Activated CD4-positive, alpha-beta T cell treated with anti-CD3 and anti-CD28 coated beads, Interleukin-10, Interleukin-2, amounts not matched to agents 100 ng/mL and 50 ng/mL, durations not matched to agents 16 hours and 8 hours (primary cell): ENCODE data around the gene C9orf85.
A peak's percentile ranks its signal among the peaks of the same experiment; 100 is the strongest.

Experiments used
- DNase-seq: peaks from one replicate; pipeline ENCODE4 v3.0.0-alpha.2; 2020

C9orf85 gene

DNA sequence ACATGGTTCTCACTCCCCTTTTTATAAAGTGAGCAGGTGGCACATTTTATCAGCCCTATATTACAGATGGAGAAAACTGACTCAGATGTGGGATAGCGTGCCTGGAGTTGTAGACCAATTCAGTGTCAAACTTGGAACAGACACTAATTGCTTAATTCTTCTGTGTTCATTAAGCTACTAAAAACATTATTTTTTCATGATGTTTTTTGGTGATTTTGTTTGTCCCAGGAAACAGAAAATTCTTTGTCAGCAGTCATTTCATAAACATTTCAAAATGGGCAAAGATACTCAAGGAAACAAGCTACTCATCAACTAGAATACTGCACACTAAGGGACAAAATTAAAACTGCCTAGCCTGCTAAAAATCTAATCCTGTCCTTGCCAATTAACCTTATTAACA is 2.6 kb upstream of the C9orf85 start:
- no peak for DNase-seq

DNA sequence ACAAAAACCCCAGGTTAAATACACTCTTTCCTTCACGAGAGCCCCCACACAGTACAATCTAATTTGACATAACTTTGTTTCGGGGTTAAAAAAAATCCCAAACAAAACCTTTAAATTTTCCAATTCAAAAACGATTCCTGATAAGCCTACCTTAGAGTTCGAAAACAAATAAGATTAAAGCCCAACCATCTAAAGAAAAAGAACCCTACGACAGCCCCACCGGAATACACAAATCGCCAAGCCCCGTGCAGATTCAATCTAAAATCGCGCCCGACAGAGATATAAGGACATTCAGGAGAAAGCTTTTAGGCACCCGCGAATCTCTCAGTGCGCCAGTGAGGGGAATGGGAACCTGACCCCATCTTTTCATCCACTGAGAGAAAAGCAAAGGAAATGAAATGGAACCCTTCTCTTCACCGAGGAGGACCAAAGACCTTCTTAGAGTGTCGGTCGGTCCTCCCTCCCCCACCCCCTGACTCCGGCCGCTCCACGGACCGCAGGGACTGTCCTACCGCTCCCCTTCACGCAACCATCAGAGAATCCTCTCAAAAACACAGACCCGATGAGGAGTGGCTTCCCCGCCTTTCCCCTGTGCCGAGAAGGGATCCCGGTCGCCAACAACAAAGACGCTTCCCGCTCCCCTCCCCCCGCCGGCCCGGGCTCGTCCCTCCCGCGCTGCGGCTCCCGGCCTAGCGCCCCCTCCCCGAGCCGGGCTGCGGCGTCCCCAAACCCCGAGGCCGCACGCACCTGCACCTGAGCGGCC is 1.4 kb upstream of the C9orf85 start:
- DNase-seq, result peak; percentile 42

DNA sequence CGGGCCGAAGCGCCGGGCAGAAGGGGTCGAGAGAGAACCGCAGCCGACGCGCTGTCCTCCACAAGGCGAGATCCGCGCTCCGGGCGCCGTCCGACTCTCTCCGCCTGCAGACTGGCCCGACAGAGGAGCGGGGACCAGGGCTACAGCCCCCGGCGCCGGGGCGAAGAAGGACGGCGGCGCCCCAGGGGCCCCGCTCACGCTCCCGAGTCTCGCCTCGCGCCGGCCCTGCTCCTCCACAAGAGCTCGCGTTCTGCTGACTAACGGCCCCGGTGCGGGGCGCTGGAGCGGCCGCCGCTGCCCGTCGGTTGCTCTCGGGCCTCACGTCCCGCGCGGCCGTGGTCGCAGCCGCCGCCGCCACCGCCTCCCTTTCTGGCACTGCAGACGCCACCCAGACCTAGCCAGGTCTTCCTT is 784 bp upstream of the C9orf85 start:
- no peak for DNase-seq

DNA sequence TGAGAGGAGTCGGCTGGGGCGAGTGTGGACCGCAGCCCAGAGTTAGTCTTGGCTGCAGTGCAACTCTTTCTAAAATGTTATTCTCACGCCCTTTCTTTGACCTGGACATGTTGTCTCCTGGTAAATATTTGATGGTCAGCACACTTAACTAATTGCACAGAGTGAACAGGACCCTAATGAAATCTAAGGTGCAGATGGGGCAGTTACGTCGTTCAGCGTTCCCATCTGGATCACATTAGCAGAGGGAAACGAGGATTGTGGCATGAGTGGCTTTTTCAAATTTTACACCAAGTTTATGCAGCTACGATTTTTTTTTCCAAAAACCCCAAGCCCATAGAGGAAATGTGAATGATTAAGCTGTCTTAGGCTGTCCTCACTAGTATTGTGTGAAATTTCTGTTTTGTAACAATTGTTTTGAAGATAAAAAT is 483 bp downstream of the C9orf85 start:
- DNase-seq, result no peak

DNA sequence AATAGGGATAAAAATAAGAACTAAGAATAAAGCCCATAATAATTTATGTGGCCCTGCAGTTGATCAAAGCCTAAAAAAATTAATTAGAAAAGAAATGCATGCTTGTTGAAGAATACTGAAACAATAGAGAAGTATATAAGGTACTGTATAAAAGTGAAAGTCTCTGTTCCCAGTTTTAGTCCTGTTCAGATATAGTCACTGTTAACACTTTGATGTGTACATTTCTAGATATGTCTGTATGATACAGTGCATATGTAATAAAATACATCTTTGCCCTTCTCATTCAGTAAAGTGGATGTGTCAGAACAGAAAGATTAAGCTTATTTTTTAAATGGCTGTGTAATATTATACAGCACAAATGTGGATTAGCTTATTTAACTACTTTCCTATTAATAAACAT is 4.1 kb downstream of the C9orf85 start:
- peak; percentile 51 for DNase-seq

DNA sequence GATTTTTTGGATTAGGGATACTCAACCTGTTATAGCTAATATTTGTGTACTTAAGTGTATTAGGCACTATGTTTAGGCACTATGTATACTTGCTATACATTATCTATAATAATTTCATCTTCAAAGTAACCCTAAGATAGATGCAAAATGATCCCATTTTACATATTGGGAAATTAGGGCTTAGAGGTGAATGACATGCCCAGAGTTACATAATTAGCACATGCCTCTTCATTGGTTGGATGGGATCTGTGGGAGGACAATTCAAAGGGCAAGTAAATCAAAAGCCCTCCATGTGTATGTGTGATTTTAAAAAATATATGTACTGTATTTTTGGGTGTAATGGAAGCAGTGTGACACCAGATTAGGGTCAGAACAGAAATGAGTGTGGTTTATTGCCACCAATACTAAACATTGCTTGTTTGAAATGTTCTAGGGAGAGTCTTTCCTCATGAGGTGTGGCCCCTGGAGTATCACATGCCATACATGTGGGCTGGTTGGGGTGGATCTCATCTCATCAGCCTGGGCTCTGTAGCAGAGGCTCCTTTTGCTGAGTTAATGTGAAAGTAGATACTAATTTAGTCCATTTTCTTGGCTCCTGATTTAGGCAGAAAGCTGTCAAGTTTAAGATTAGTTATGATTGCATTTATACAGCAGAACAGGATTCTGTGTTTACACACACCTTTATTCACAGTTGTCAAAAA is 5.5 kb downstream of the C9orf85 start:
- DNase-seq, result peak; percentile 78

DNA sequence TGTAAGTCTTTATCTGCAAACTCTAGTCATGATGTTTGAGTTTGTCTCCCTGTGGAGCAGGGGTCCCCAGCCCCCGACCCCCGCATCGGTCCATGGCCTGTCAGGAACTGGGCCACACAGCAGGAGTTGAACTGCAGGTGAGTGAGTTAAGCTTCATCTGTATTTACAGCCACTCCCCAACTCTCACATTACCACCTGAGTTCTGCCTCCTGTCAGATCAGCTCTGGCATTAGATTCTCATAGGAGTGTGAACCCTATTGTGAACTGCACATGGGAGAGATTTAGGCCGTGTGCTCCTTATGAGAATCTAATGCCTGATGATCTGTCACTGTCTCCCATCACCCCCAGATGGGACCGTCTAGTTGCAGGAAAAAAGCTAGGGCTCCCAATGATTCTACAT is 7.0 kb downstream of the C9orf85 start:
- DNase-seq, result no peak

DNA sequence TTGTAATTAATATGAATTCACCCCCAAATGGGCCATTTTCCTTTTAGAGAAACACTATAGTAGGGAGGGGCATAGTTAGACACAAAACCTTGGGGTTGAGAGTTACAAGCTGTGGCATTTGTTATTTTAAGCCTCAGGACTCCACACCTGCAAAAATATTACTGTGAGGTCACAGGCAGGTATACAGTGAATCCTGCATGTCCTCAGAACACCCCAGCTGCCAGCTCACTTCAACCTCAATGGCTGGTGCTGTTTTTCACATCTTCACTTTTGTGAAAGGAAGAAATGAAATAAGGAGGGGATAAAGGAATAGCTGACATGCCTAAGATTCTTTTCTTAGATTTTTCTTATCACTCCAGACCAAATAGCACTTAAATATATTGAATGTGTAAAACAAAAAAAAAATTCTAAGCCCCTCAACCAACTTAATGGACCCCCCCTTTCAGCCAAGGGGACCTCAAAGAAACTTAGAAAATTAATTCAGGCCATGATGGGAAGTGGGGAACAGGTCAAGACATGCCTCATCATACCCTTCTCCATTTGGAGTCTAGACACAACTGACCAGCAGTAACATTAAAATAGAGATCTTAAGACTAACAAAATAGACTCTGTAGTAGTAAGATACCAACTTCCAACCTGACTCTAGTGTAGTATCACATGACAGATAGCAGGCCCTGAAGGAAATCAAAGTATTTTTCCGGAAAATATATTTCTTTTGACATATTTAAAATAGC is 9.2 kb downstream of the C9orf85 start:
- no peak for DNase-seq

DNA sequence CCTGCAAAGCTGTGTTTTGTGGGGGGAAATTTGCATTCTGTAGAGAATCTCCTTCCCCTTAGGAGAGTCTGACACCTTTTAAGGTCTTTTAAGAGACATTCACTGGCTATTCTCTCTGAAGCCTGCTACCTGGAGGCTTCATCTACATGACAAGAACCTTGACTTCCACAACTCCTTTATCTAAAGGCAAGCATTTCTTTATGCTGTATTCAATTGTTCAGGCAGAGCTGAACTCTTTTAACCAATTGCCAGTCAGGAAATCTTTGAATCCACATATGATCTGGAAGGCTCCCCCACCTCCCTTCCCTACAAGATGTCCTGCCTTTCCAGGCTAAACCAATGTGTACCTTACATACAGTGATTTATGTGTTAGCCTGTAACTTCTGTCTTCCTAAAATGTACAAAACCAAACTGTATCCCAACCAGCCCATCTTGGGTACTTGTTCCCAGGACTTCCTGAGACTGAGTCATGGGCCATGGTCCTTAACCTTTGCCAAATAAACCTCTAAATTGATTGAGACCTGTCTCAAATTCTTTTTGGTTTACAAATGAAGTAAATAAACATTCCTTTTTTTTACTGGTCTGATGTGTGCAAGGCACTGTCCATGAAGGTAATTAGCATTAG is 9.9 kb downstream of the C9orf85 start:
- DNase-seq, result no peak

DNA sequence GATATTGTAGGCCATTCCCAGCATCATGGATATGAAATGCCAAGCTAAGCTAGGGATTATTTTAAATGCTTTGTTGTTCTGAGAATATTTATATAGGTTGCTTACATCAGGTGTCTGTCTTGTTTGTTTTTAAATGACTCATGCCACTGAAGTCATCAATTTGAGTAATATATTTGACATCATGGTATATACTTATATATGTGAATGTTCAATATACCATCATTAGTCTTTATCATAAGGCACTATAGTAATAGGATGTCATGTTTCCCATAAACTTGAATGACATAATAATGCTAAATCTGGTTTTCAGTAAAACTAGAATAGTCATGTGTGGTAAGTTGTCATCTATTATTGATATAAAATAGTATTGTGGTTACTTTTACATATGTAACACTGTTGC is 13.1 kb downstream of the C9orf85 start:
- DNase-seq, result no peak

DNA sequence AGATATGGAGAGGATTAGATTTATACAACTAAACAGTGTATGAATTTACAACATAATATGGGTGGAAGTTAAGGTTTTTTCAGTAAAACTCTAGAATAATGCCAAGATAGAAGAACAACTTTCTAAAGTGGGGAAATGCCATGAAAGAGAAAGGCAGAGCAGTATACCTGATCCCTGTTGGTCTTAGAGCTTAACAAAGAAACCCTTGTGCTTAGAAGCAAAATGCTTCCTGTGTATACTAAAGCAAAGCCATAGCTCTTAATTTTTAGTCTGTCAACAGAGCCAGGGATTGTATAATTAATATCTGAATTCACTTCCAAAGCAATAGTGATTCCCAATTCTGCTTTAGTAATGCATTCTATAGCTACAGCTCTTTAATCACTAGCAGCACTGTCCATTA is 14.4 kb downstream of the C9orf85 start:
- DNase-seq, result no peak

DNA sequence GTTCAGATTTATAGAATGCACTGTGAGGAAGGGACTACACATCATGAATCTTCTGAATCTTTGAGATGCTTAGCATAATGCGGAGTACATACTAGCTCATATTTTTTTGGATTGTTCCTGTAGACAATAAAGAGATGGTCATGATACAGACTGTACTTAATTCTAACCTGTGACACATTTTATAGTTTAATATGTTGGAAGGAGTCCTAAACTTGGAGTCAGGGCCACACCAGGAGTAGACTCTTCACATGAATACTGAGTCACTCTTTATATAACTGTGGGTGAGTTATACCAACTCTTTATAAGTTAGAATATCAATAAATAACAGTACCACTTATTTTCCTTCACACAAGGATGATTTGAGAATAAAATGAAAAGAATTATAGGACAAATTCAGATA is 16.9 kb downstream of the C9orf85 start:
- no peak for DNase-seq

DNA sequence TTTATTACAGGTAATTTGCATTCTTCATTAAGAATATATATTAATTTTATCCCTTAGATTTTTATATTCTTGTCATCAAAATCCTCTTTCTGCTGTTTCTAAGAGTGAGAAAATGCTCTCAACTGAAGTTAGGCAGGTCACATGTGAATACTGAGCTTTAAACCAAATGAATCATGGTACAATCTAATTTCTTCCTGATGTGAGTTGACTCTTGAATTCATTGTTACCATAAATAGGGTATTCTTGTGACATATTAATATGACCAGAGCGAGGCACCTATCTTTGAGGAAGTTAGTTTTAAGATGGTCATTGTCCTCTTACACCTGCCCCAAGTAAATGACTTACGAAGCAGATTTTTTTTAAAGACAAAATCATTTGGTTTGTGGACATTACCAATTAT is 17.4 kb downstream of the C9orf85 start:
- DNase-seq, result no peak

DNA sequence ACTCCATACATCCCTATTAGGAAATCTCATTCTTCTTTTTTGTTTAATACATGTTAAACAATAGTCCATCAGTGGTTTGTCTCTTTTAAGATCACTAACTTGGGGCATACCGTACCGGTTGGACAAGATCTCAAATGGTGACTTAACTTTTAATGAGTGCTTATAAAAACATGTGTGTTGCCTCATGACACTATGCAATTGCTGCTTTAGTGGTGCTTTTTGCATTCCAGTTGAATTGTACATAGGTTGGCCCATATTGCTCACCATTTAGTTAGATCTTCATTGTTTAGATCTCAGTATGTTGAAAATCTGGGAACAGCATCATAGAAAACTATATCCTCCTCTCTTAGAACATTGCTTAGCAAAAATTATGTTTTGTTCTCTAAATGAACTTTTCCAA is 17.8 kb downstream of the C9orf85 start:
- DNase-seq, result no peak

DNA sequence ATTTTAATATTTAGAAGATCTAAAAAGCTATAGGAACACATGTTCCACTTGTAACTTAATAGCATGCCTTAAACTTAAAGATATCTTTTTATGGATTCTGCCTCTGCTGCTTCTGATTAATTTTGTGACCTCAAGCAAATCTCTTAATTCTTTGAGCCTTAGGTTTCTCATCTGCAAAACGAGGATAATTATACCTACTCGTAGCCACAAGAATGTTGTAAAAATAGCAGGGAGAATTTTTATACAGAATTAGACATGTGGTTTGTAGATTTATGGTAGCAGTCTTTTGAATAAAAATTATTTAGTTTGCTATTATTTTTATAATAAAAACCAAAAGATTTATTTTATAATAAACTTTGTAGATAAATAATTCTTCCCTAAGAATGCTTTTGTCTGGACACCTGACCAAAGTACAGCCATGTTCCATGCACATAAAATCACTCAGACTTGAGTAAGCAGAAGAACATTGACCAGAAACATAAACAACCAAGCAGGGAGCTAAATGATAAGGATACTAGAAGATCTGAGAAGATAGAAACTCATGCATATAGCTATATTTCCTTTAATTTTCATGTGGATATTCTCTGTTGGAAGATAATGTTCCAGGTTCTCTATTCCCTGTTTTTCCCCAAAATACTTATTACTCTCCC is 18.5 kb downstream of the C9orf85 start:
- no peak for DNase-seq

DNA sequence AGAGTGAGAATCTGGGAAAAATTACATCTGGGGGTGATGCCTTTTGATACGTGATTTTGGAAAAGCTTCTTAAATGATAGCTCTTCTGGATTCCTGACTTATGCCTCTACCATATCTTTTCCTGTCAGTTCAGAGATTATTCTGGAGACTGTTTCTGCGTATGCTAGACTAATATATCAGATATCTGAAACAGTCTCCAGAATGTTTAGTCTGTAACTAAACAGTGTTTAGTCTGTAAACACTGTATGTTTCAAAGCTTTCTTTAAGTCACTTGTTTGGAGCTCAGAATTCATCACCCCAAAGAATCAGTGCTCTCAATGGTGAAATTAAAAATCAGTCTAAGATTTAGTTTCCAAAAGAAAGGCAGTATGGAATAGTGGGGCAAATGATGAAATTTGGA is 19.7 kb downstream of the C9orf85 start:
- DNase-seq, result no peak

DNA sequence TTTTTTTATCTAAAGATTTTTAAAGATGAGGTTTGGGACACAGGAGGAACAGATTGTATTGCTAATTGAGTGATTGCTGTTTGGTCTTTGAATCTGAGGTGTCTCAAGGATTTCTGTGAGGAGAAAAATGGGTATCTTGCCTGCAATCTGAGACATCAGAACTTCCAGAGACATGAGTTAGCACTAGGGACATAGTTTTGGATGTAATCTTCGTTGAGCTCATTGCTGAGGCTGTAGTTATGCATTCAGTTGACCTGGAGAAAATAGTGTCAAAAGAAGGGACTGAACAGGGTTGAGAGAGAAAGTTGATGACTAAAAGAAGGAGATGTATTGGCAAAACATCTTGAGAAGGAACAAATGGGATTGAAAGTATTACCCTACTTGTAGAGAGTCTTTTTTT is 24.6 kb downstream of the C9orf85 start:
- DNase-seq, result no peak

DNA sequence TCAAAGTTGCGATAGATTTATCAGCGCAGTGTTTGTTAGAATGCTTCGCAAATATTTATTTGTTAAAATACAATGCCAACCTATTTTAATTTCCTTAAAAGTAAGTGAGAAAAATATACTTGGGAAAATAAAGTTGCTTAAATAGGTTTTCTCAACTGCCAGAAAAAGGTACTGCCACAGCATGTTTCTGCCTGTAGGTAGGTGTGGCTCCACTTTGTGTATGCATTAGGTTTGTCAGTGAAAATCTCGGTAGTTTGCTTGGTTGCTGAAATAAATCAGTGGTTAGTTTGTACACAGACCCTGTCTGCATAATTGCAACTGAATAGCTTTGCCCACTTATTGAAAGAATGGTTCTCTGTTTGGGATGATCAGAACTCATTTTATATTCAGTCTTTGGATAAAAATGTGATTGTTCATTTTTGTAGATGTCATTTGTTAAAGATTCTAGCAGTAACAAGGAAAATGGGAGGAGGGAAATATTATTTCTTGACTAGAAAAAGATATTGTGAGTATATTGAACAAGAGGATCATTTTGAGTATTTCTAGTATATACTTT is 25.7 kb downstream of the C9orf85 start:
- no peak for DNase-seq

DNA sequence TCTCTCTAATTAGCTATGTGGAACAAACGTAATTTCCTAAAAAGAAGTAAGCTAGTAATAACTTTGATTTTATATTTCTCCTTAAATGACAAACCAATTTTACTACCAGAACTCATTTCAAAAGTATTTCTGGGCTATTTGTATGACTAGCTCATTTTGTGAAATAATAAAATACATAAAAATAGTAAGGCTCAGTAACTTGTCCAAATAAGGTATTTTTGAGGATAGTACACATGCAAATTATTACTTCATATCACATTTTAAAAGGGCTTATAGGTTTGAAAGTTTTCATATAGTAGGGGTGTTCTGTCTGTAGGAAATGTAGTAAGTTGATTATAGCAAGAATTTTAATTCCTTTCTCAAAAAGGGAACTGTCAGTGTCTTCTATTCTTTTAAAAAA is 26.5 kb downstream of the C9orf85 start:
- no peak for DNase-seq

DNA sequence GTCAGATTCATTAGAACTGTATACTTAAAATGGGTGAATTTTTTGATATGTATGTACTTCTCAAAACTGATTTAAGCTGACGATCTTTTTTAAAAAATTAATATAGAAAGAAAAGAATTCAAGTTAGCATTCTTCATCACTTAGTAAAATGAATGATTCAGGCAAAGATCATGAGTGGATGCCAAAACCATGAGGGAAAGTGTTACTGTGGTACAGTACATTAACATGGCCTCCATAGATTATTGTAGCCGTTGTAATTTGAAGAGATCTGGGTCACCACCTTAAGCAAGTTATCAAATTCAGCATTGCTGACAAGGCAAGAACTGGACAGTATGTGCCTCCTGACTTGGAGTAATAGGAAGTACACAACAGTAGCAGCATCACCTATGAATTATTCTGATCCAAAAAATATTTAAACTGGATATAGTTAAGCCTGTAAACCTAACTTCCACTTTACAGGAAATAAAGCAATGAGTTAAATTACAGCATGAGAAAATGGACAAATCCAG is 29.7 kb downstream of the C9orf85 start:
- DNase-seq, result no peak

DNA sequence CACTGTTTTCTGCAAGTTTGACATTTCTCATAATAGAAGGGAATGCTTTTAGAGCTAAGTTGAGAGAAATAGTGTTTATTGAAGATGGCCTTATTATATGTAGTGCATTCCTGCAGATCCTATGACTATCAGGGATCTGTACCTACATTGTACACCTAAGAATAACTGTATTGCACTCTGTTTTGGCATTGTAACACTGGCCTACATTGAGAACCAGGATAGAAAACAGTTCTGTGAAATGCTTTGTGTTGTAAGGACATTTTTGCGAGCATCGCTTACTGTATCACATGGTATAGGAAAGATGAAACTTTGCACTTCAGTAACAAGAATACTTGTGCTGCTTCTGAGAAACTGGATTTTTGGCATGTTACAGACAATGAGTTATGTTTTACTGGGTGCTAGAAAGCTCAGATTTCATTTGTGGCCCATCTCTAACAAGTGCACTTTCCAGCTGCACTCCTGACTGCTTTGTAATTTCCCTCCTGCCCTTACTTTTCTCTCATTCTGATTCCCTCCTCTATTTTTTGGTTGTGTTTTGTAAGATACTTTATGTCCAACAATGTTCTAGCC is 30.6 kb downstream of the C9orf85 start:
- no peak for DNase-seq

DNA sequence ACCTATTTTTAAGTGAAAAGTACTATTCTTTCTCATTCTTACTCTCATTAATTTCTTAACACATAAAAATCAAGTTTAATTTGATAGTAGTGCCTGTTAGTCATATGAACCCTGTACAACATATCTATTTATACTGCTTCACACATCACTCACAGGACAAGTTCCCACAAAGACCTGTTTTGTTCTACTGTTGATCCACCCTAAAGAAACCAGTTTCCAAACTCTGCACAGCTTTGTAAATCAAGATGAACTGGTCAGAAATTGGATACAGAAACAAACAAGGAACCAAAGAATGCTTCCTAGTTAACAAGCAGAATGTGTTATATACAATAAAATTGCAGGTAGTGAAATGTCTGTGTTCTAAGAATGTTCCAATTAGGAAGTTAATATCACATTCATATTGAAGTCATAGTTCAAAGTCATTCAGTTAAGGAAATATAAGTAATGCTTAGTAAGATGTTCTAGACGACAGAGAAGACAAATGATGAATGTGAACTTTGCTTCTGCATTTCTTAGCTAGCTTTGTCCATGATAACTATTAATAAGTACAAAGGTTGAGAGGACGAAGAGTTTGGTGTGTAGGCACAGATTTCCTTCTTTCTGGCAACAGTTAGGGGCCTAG is 33.4 kb downstream of the C9orf85 start:
- DNase-seq, result no peak
